Esophagus mucosa (tissue), 1 donor: ENCODE data around the gene KMT2B. TPM values are rescaled to one million over a fixed set of nuclear protein-coding genes. Genes with fewer than 3 reads are reported as not detected.

ENCODE experiments used
- ATAC-seq: fragments of 200-7000 bp; cut with Tn5 transposase; one replicate; pipeline ENCODE4 v1.9.1; 2020
- total RNA-seq: library from RNA; stranded (reverse); gene quantifications from one replicate; pipeline ENCODE4 v1.2.4, GENCODE V29; 2023
- donor health status: DM: yes; HTN: yes; CAD: no.

The KMT2B gene
- total RNA-seq, 1 donor from 2014 or later: 21.1 TPM

DNA sequence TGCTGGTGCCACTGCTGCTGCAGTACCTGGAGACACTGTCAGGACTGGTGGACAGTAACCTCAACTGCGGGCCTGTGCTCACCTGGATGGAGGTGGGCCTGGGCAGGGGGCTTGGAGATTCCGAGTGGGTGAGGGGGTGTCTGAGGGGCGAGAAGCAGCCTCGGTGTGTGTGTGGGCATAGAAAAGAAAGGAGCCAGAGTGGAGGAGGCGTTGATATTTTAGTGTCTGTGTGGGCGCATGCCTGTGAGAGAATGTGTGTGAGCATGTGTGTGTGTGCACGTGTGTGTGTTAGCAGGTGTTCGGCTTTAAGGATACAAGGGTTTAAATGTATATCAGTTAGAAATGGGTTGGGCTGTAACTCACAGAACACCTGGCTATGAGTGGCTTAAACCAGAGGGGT, 61.2 kb downstream of the KMT2B start:
- ATAC-seq: no peak

- ATAC-seq: no peak
Measured at GRCh38 chr19:35780058-35780457, 62.3 kb downstream of the KMT2B start.

GRCh38 chr19:35780717-35781116, 62.9 kb downstream of the KMT2B start:
- no peak for ATAC-seq

GRCh38 chr19:35781650-35782049, 63.8 kb downstream of the KMT2B start:
- ATAC-seq: no peak

- no peak for ATAC-seq
Measured at GRCh38 chr19:35782589-35782988, 64.8 kb downstream of the KMT2B start.

GRCh38 chr19:35783469-35784434, 65.9 kb downstream of the KMT2B start:
- ATAC-seq: no peak

DNA sequence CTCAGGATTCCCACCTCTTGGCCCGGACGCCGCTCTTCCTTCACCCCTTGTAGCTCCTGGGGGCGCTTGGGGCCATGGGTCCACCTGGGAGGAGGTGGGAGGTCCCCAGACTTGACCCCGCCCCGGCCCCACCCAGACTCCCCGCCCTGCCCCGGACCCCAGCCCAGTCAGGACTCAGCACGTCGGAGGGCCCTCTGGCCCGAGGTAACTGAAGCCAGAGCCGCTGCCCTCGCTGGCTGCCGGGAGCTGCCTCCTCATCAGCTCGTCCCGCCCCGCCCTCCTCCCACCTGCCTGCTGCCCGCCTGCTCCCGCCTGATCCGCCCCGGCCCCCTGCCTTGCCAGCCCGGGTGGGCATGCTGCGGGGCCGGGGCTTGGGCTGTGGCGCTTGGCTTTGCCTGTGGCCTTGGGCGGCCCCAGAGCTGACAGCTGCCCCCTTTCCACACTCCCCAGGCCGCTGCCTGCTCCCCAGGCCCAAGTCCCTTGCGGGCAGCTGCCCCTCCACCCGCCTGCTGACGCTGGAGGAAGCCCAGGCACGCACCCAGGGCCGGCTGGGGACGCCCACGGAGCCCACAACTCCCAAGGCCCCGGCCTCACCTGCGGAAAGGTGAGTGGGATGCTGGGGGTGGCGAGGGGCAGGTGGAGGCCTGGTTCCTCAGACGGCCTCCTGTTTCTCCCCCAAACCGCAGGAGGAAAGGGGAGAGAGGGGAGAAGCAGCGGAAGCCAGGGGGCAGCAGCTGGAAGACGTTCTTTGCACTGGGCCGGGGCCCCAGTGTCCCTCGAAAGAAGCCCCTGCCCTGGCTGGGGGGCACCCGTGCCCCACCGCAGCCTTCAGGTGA, 66.9 kb downstream of the KMT2B start:
- ATAC-seq: no peak

DNA sequence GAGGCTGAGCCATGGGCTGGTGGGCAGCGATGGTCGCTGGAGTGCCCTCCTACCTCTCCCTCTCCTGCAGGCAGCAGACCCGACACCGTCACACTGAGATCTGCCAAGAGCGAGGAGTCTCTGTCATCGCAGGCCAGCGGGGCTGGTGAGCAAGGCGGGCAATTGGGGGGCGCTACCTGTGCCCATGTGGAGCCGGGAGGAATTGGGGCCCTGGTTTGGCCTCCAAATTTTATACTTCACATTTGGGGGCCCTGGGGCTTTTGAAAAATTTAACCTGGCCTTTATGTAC, 67.5 kb downstream of the KMT2B start:
- no peak for ATAC-seq

DNA sequence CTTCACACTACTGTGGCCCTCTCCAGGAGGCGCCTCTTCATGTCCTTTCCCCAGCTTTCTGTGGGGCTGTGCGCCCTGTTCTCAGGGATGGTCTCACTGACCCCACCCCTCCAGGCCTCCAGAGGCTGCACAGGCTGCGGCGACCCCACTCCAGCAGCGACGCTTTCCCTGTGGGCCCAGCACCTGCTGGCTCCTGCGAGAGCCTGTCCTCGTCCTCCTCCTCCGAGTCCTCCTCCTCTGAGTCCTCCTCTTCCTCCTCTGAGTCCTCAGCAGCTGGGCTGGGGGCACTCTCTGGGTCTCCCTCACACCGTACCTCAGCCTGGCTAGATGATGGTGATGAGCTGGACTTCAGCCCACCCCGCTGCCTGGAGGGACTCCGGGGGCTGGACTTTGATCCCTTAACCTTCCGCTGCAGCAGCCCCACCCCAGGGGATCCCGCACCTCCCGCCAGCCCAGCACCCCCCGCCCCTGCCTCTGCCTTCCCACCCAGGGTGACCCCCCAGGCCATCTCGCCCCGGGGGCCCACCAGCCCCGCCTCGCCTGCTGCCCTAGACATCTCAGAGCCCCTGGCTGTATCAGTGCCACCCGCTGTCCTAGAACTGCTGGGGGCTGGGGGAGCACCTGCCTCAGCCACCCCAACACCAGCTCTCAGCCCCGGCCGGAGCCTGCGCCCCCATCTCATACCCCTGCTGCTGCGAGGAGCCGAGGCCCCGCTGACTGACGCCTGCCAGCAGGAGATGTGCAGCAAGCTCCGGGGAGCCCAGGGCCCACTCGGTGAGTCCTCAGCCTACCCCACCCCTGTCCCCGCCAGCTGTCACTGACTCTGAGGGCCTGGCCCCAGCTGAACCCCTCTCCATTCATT, 68.7 kb downstream of the KMT2B start:
- no peak for ATAC-seq

- no peak for ATAC-seq
Measured at GRCh38 chr19:35787227-35787799, 69.5 kb downstream of the KMT2B start.

Other genes with a start within 250 kb of the KMT2B start
- 338 TPM for gene KRTDAP, start 227.5 kb upstream of the KMT2B start, total RNA-seq
- 406 TPM for gene DMKN, start 204.4 kb upstream of the KMT2B start, total RNA-seq
- 1,433 TPM for gene SBSN, start 189.7 kb upstream of the KMT2B start, total RNA-seq
- gene GAPDHS, start 184.5 kb upstream of the KMT2B start, total RNA-seq: not detected
- gene TMEM147, start 172.4 kb upstream of the KMT2B start, total RNA-seq: 87.7 TPM
- not detected for gene ATP4A, start 154.3 kb upstream of the KMT2B start, total RNA-seq
- gene PMIS2, start 131.8 kb upstream of the KMT2B start, total RNA-seq: not detected
- 15.4 TPM for gene HAUS5, start 105.3 kb upstream of the KMT2B start, total RNA-seq
- gene RBM42, start 89.0 kb upstream of the KMT2B start, total RNA-seq: 52.7 TPM
- gene ETV2, start 76.3 kb upstream of the KMT2B start, total RNA-seq: 2.2 TPM
- gene COX6B1, start 69.7 kb upstream of the KMT2B start, total RNA-seq: 553 TPM
- gene UPK1A, start 51.5 kb upstream of the KMT2B start, total RNA-seq: 3.8 TPM
- gene ZBTB32, start 13.4 kb upstream of the KMT2B start, total RNA-seq: not detected
- gene IGFLR1, start 24.4 kb downstream of the KMT2B start, total RNA-seq: 2.4 TPM
- 10.1 TPM for gene U2AF1L4, start 27.4 kb downstream of the KMT2B start, total RNA-seq
- gene PSENEN, start 27.6 kb downstream of the KMT2B start, total RNA-seq: 56.9 TPM
- gene LIN37, start 30.6 kb downstream of the KMT2B start, total RNA-seq: 3.0 TPM
- gene HSPB6, start 39.0 kb downstream of the KMT2B start, total RNA-seq: 2.6 TPM
- gene PROSER3, start 40.2 kb downstream of the KMT2B start, total RNA-seq: 14.7 TPM
- 3.9 TPM for gene ARHGAP33, start 57.6 kb downstream of the KMT2B start, total RNA-seq
- gene PRODH2, start 94.8 kb downstream of the KMT2B start, total RNA-seq: not detected
- not detected for gene NPHS1, start 134.5 kb downstream of the KMT2B start, total RNA-seq
- 0.24 TPM for gene KIRREL2, start 138.9 kb downstream of the KMT2B start, total RNA-seq
- 0.84 TPM for gene APLP1, start 150.6 kb downstream of the KMT2B start, total RNA-seq
- 4.2 TPM for gene NFKBID, start 182.5 kb downstream of the KMT2B start, total RNA-seq
- 0.96 TPM for gene HCST, start 184.5 kb downstream of the KMT2B start, total RNA-seq
- gene TYROBP, start 190.3 kb downstream of the KMT2B start, total RNA-seq: 4.1 TPM
- 7.7 TPM for gene LRFN3, start 218.4 kb downstream of the KMT2B start, total RNA-seq